Panc1 (cell line): ENCODE measurements around the gene ETV7.

ENCODE experiments used
- CTCF ChIP-seq: fragments of 450-650 bp; IDR thresholded peaks from 2 replicates; pipeline ENCODE4 v1.5.1; 2017; ENCODE audit warnings: mild to moderate bottlenecking
- POLR2AphosphoS5 ChIP-seq: IDR thresholded peaks from 2 replicates; pipeline ENCODE4 v1.6.1; 2012; ENCODE audit warnings: mild to moderate bottlenecking, low read depth, low read length, moderate library complexity

- TF ChIP-seq CTCF, result no peak
- TF ChIP-seq POLR2AphosphoS5, result no peak
These were observed 50.7 kb downstream of the ETV7 start, which contains the start of gene BNIP5 for GRCh38 chr6:36336779-36337241.
